ENCODE results near the gene KRT8. TPM values are rescaled to one million over a fixed set of nuclear protein-coding genes. Genes with fewer than 3 reads are reported as not detected.

The KRT8 gene
- total and polyA plus RNA-seq, 2 of the 13 experiments (the other 11 are each of a cell fraction or from before 2014, with no cell fraction given), result 498 to 718 TPM

GRCh38 chr12:52904509-52905300, at the start of gene KRT8 (continued):
- TF ChIP-seq CENPT (CRISPR knock-in tag; IDR thresholded peaks at IDR 0.05; ENCODE audit: low read depth), result 0 out of 2 replicates have a peak, but pooled peaks have one; percentile 29
- peak; percentile 82 for TF ChIP-seq ZNF501 (CRISPR knock-in tag; IDR thresholded peaks at IDR 0.05)
- TF ChIP-seq XRCC5 (optimal IDR thresholded peaks at IDR 0.05; ENCODE audit: low read length), result peak; percentile 87
- TF ChIP-seq KDM5A (IDR thresholded peaks at IDR 0.05; ENCODE audit: borderline replicate concordance, low read length), result peak; percentile 24; the same call in 1 of the 2 replicates
- TF ChIP-seq FOXC1 (CRISPR knock-in tag; IDR thresholded peaks at IDR 0.05; ENCODE audit: borderline replicate concordance), result peak; percentile 89
- TF ChIP-seq HDAC1 (CRISPR knock-in tag; IDR thresholded peaks at IDR 0.05), result peak; percentile 78
- peak; percentile 79; the same call in 1 of the 2 replicates for TF ChIP-seq HNRNPL (IDR thresholded peaks at IDR 0.05; ENCODE audit: low read depth, low read length)
- peak; percentile 81 for TF ChIP-seq MAZ (IDR thresholded peaks at IDR 0.05; ENCODE audit: borderline replicate concordance, low read depth, low read length)
- TF ChIP-seq MAZ (CRISPR knock-in tag; IDR thresholded peaks at IDR 0.05; ENCODE audit: low read depth), result peak; percentile 33; the same call in 1 of the 2 replicates
- TF ChIP-seq ARHGAP35 (CRISPR knock-in tag; IDR thresholded peaks at IDR 0.05; ENCODE audit: borderline replicate concordance), result peak; percentile 71; the same call in 1 of the 2 replicates
- TF ChIP-seq PHF8 (CRISPR knock-in tag; IDR thresholded peaks at IDR 0.05), result peak; percentile 64
- TF ChIP-seq ZNF761 (CRISPR knock-in tag; conservative IDR thresholded peaks at IDR 0.05), result 0 out of 2 replicates have a peak, but pooled peaks have one; percentile 58
- 0 out of 2 replicates have a peak, but pooled peaks have one; percentile 64 for TF ChIP-seq ZSCAN5A (CRISPR knock-in tag; IDR thresholded peaks at IDR 0.05; ENCODE audit: borderline replicate concordance)
- TF ChIP-seq PTBP1 (IDR thresholded peaks at IDR 0.05; ENCODE audit: low read depth, low read length, poor library complexity, severe bottlenecking), result peak; percentile 10
- peak in 1 of 2 experiments; percentile 84; a peak in 2 of 4 replicates for TF ChIP-seq KLF16 (CRISPR knock-in tag; IDR thresholded peaks at IDR 0.05)
- TF ChIP-seq GFI1 (CRISPR knock-in tag; IDR thresholded peaks at IDR 0.05; ENCODE audit: borderline replicate concordance), result peak; percentile 59; the same call in 1 of the 2 replicates
- peak; percentile 48; the same call in 1 of the 2 replicates for TF ChIP-seq NFKB2 (CRISPR knock-in tag; IDR thresholded peaks at IDR 0.05; ENCODE audit: borderline replicate concordance)
- TF ChIP-seq NR2F6 (IDR thresholded peaks at IDR 0.05), result peak; percentile 36; the same call in 1 of the 2 replicates
- TF ChIP-seq NR2F6 (CRISPR knock-in tag; IDR thresholded peaks at IDR 0.05), result peak; percentile 45; the same call in 1 of the 2 replicates
- TF ChIP-seq SKI (IDR thresholded peaks at IDR 0.05; ENCODE audit: partially characterized antibody), result peak; percentile 77
- TF ChIP-seq ZNF292 (CRISPR knock-in tag; IDR thresholded peaks at IDR 0.05; ENCODE audit: borderline replicate concordance, low read depth), result peak; percentile 42; the same call in 1 of the 2 replicates
- peak; percentile 85 for TF ChIP-seq ZFX (CRISPR knock-in tag; IDR thresholded peaks at IDR 0.05; ENCODE audit: low read depth)
- TF ChIP-seq ZNF441 (CRISPR knock-in tag; IDR thresholded peaks at IDR 0.05; ENCODE audit: borderline replicate concordance), result peak; percentile 72
- TF ChIP-seq ZNF431 (CRISPR knock-in tag; IDR thresholded peaks at IDR 0.05; ENCODE audit: borderline replicate concordance, low read depth), result 0 out of 2 replicates have a peak, but pooled peaks have one; percentile 73
